ENCODE measurements around the gene KBTBD13.
"Not testable (repeated sequence)": the region's sequence is repeated elsewhere in the genome, so short reads cannot be mapped to it uniquely, and the experiment has no call there.

The KBTBD13 gene

GRCh38 chr15:65071381-65071811 is 5.2 kb upstream of the KBTBD13 start:
- H3K27ac Mint-ChIP-seq, result no peak overlapping the region
- H3K4me1 Mint-ChIP-seq (ENCODE audit: low read depth), result peaks cover 9% of the 10 kb centered on the region
- H3K9me3 Mint-ChIP-seq (ENCODE audit: low read depth), result no peaks in the 10 kb centered on the region
- no peak overlapping the region for H3K4me3 Mint-ChIP-seq
- H3K27me3 Mint-ChIP-seq, result peaks cover 12% of the 10 kb centered on the region
- H3K36me3 Mint-ChIP-seq, result no peaks in the 10 kb centered on the region

GRCh38 chr15:65072027-65072426 is 4.5 kb upstream of the KBTBD13 start:
- H3K36me3 Mint-ChIP-seq, result no peaks in the 10 kb centered on the region
- peaks cover 10% of the 10 kb centered on the region for H3K4me1 Mint-ChIP-seq (ENCODE audit: low read depth)
- H3K9me3 Mint-ChIP-seq (ENCODE audit: low read depth), result no peaks in the 10 kb centered on the region
- H3K27ac Mint-ChIP-seq, result no peak overlapping the region
- H3K4me3 Mint-ChIP-seq, result no peak overlapping the region
- peaks cover 13% of the 10 kb centered on the region for H3K27me3 Mint-ChIP-seq

GRCh38 chr15:65072617-65073016 is 3.9 kb upstream of the KBTBD13 start:
- H3K9me3 Mint-ChIP-seq (ENCODE audit: low read depth), result no peaks in the 10 kb centered on the region
- peaks cover 10% of the 10 kb centered on the region for H3K27me3 Mint-ChIP-seq
- no peaks in the 10 kb centered on the region for H3K36me3 Mint-ChIP-seq
- peaks cover 7% of the 10 kb centered on the region for H3K4me1 Mint-ChIP-seq (ENCODE audit: low read depth)
- no peak overlapping the region for H3K27ac Mint-ChIP-seq
- no peak overlapping the region for H3K4me3 Mint-ChIP-seq

- H3K9me3 Mint-ChIP-seq (ENCODE audit: low read depth); H3K4me3 Mint-ChIP-seq; H3K27ac Mint-ChIP-seq; H3K4me1 Mint-ChIP-seq (ENCODE audit: low read depth); H3K36me3 Mint-ChIP-seq: not testable (repeated sequence)
- H3K27me3 Mint-ChIP-seq, result peaks cover 14% of the 10 kb centered on the region
Measured at GRCh38 chr15:65074946-65075345, 1.6 kb upstream of the KBTBD13 start.

- H3K4me1 Mint-ChIP-seq (ENCODE audit: low read depth); H3K4me3 Mint-ChIP-seq; H3K36me3 Mint-ChIP-seq; H3K27ac Mint-ChIP-seq; H3K9me3 Mint-ChIP-seq (ENCODE audit: low read depth): not testable (repeated sequence)
- H3K27me3 Mint-ChIP-seq, result peaks cover 14% of the 10 kb centered on the region
Measured at GRCh38 chr15:65075607-65076395, 745 bp upstream of the KBTBD13 start.

- Mint-ChIP-seq H3K27me3 (peaks cover 16% of the 10 kb centered on the region), H3K9me3 (ENCODE audit: low read depth) (no peaks in the 10 kb centered on the region), H3K27ac (no peak overlapping the region), H3K4me1 (ENCODE audit: low read depth) (peaks cover 19% of the 10 kb centered on the region), H3K4me3 (peak overlapping the region; percentile 59), H3K36me3 (no peaks in the 10 kb centered on the region)
Measured at GRCh38 chr15:65077291-65077980, 890 bp downstream of the KBTBD13 start.

- no peak overlapping the region for H3K27ac Mint-ChIP-seq
- peak overlapping the region; percentile 59 for H3K4me3 Mint-ChIP-seq
- peaks cover 16% of the 10 kb centered on the region for H3K27me3 Mint-ChIP-seq
- no peaks in the 10 kb centered on the region for H3K9me3 Mint-ChIP-seq (ENCODE audit: low read depth)
- H3K4me1 Mint-ChIP-seq (ENCODE audit: low read depth), result peaks cover 24% of the 10 kb centered on the region
- H3K36me3 Mint-ChIP-seq, result no peaks in the 10 kb centered on the region
Measured at GRCh38 chr15:65077981-65078352, 1.4 kb downstream of the KBTBD13 start.

- Mint-ChIP-seq H3K36me3 (no peaks in the 10 kb centered on the region), H3K4me3 (no peak overlapping the region), H3K27ac (no peak overlapping the region), H3K4me1 (ENCODE audit: low read depth) (peaks cover 24% of the 10 kb centered on the region), H3K9me3 (ENCODE audit: low read depth) (no peaks in the 10 kb centered on the region), H3K27me3 (peaks cover 16% of the 10 kb centered on the region)
Measured at GRCh38 chr15:65079580-65079979, 3.0 kb downstream of the KBTBD13 start.

GRCh38 chr15:65081270-65081669 is 4.7 kb downstream of the KBTBD13 start:
- Mint-ChIP-seq H3K9me3 (ENCODE audit: low read depth) (no peaks in the 10 kb centered on the region), H3K27me3 (peaks cover 14% of the 10 kb centered on the region), H3K4me3 (no peak overlapping the region), H3K27ac (no peak overlapping the region), H3K4me1 (ENCODE audit: low read depth) (peaks cover 24% of the 10 kb centered on the region), H3K36me3 (no peaks in the 10 kb centered on the region)

GRCh38 chr15:65081758-65082157 is 5.2 kb downstream of the KBTBD13 start:
- H3K27ac Mint-ChIP-seq, result no peak overlapping the region
- H3K36me3 Mint-ChIP-seq, result no peaks in the 10 kb centered on the region
- no peaks in the 10 kb centered on the region for H3K9me3 Mint-ChIP-seq (ENCODE audit: low read depth)
- no peak overlapping the region for H3K4me3 Mint-ChIP-seq
- H3K4me1 Mint-ChIP-seq (ENCODE audit: low read depth), result peaks cover 23% of the 10 kb centered on the region
- H3K27me3 Mint-ChIP-seq, result peaks cover 12% of the 10 kb centered on the region

- H3K27me3 Mint-ChIP-seq, result peaks cover 12% of the 10 kb centered on the region
- no peaks in the 10 kb centered on the region for H3K36me3 Mint-ChIP-seq
- no peak overlapping the region for H3K27ac Mint-ChIP-seq
- H3K4me1 Mint-ChIP-seq (ENCODE audit: low read depth), result peaks cover 23% of the 10 kb centered on the region
- peak overlapping the region; percentile 24 for H3K4me3 Mint-ChIP-seq
- no peaks in the 10 kb centered on the region for H3K9me3 Mint-ChIP-seq (ENCODE audit: low read depth)
Measured at GRCh38 chr15:65082303-65082953, 5.9 kb downstream of the KBTBD13 start.

- no peak overlapping the region for H3K4me3 Mint-ChIP-seq
- peaks cover 7% of the 10 kb centered on the region for H3K27me3 Mint-ChIP-seq
- no peak overlapping the region for H3K27ac Mint-ChIP-seq
- H3K36me3 Mint-ChIP-seq, result no peaks in the 10 kb centered on the region
- peaks cover 18% of the 10 kb centered on the region for H3K4me1 Mint-ChIP-seq (ENCODE audit: low read depth)
- no peaks in the 10 kb centered on the region for H3K9me3 Mint-ChIP-seq (ENCODE audit: low read depth)
Measured at GRCh38 chr15:65083262-65083701, 6.7 kb downstream of the KBTBD13 start.

- no peaks in the 10 kb centered on the region for H3K9me3 Mint-ChIP-seq (ENCODE audit: low read depth)
- H3K27me3 Mint-ChIP-seq, result peaks cover 1% of the 10 kb centered on the region
- H3K36me3 Mint-ChIP-seq, result no peaks in the 10 kb centered on the region
- no peak overlapping the region for H3K27ac Mint-ChIP-seq
- peaks cover 18% of the 10 kb centered on the region for H3K4me1 Mint-ChIP-seq (ENCODE audit: low read depth)
- no peak overlapping the region for H3K4me3 Mint-ChIP-seq
Measured at GRCh38 chr15:65084500-65085206, 8.1 kb downstream of the KBTBD13 start.

- Mint-ChIP-seq H3K4me3 (no peak overlapping the region), H3K9me3 (ENCODE audit: low read depth) (no peaks in the 10 kb centered on the region), H3K4me1 (ENCODE audit: low read depth) (peaks cover 18% of the 10 kb centered on the region), H3K36me3 (no peaks in the 10 kb centered on the region), H3K27ac (no peak overlapping the region), H3K27me3 (peaks cover 1% of the 10 kb centered on the region)
Measured at GRCh38 chr15:65085207-65085753, 8.7 kb downstream of the KBTBD13 start.
